SH-SY5Y (cell line): ENCODE results near the gene XYLT2.

Source experiments
- GATA2 ChIP-seq: IDR thresholded peaks from 2 replicates; pipeline ENCODE4 v1.6.1; 2011; ENCODE audit warnings: mild to moderate bottlenecking, low read depth, low read length
- GATA3 ChIP-seq: IDR thresholded peaks from 2 replicates; pipeline ENCODE4 v1.6.1; 2011; ENCODE audit warnings: low read depth, mild to moderate bottlenecking, low read length, moderate library complexity

DNA sequence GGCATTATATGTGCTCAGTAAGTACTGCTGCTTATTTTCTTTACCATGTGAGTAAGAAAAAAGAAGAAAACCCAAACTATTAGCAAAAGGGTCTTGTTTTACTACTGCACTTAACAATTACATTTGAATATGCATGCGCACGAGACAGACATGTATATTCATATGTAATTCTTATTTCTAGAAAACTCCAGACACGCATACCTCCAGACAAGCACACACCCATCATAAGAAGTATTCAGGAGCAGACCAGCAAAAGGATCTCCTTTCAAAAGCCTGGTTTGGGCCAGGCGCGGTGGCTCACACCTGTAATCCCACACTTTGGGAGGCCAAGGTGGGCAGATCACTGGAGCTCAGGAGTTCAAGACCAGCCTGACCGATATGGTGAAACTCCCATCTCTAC is 43.6 kb downstream of the XYLT2 start:
- no peak for TF ChIP-seq GATA2
- TF ChIP-seq GATA3: no peak
